A549 treated with dexamethasone at 1 μM for 4 hours (cell line): ENCODE data around the gene CYTH4. TPM values are rescaled to one million over a fixed set of nuclear protein-coding genes. Genes with fewer than 3 reads are reported as not detected.

Experiments used
- total RNA-seq: library from RNA; stranded (reverse); fragments of 200-300 nt; extraction: Qiagen RNA extraction; gene quantifications from 5 replicates; pipeline ENCODE4 v1.2.3, GENCODE V29; 2022

CYTH4 gene
- 0.63 to 1.2 TPM (median 0.90 TPM) in 5 replicates for total RNA-seq

GRCh38 chr22:37282385-37282677 is at the start of gene CYTH4:
Gene CYTH4 (plus strand): TSS chr22:37282508. CDS start chr22:37282570, 62 bp downstream.

GRCh38 chr22:37244114-37244921 is 38.0 kb upstream of the CYTH4 start, which contains the start of gene RAC2:
Gene RAC2 (minus strand): TSS chr22:37244269. CDS start chr22:37244148, 121 bp downstream.

Other genes starting within 250 kb of the CYTH4 start
- 20.0 to 27.7 TPM (median 26.7 TPM) in 5 replicates for gene KCTD17, start 230.8 kb upstream of the CYTH4 start, total RNA-seq
- 0.02 to 0.04 TPM in 2 of 5 replicates, not detected in the others for gene TMPRSS6, start 172.8 kb upstream of the CYTH4 start, total RNA-seq
- gene IL2RB, start 132.6 kb upstream of the CYTH4 start, total RNA-seq = 0.02 to 0.13 TPM (median 0.08 TPM) in 5 replicates
- 6.6 to 12.4 TPM (median 10.8 TPM) in 5 replicates for gene C1QTNF6, start 94.3 kb upstream of the CYTH4 start, total RNA-seq
- 0.02 TPM in 1 of 5 replicates, not detected in the others for gene SSTR3, start 70.0 kb upstream of the CYTH4 start, total RNA-seq
- 0.06 to 0.28 TPM (median 0.15 TPM) in 4 of 5 replicates, not detected in the other for gene RAC2, start 38.2 kb upstream of the CYTH4 start, total RNA-seq
- 3.8 to 7.2 TPM (median 6.7 TPM) in 5 replicates for gene ELFN2, start 145.0 kb downstream of the CYTH4 start, total RNA-seq
- 0.79 to 1.7 TPM (median 1.2 TPM) in 5 replicates for gene MFNG, start 203.9 kb downstream of the CYTH4 start, total RNA-seq
- 18.5 to 31.8 TPM (median 31.7 TPM) in 5 replicates for gene CARD10, start 236.9 kb downstream of the CYTH4 start, total RNA-seq